ENCODE data around the gene FRAT2. TPM values are rescaled to one million over a fixed set of nuclear protein-coding genes. Genes with fewer than 3 reads are reported as not detected.

Gene FRAT2
- total and polyA plus RNA-seq, 2 of the 13 experiments (the other 11 are each of a cell fraction or from before 2014, with no cell fraction given), result 7.2 to 14.1 TPM

DNA sequence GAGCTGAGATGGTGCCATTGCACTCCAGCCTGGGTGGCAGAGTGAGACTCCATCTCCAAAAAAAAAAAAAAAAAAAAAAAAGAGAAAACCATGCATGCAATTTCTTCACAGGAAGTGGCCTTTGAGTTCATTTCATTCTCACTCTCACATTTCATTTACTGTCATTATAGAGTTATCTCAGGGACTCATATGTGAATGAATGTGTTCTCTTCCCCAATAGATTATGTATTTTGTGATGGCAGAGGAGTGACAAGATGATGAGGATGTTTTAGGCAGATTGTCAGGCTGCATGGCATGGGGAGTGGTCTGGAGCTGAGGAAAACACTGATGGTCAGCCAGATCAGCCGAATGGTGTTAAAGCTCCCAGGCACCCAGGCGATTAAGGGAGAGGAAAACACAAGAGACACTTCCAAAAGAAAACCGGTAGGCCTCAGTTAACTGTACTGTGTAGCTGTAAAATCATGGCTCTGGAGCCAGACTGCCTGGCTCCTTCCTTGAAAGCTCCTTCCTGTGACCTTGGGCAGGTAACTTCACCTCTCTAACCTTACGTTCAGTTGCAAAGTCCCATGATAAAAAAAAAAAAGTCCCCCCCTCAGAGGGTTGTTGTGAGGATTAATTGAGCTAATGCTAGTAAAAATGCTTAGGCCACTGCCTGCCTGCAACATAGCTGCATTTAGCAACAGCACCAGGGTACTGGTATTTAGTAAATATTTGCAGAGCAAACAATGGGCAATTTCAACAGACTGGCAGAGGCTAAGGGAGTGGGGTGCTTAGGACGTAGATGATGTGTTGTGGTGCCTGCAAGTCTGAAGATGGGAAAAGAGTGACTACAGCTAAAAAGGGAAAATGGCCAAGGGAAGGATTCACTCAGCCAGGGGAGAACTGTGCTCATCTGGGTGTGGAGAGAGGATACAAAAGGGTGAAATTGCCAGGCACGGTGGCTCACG, 6.9 kb downstream of the FRAT2 start (continued):
- TF ChIP-seq, protein P1, sequence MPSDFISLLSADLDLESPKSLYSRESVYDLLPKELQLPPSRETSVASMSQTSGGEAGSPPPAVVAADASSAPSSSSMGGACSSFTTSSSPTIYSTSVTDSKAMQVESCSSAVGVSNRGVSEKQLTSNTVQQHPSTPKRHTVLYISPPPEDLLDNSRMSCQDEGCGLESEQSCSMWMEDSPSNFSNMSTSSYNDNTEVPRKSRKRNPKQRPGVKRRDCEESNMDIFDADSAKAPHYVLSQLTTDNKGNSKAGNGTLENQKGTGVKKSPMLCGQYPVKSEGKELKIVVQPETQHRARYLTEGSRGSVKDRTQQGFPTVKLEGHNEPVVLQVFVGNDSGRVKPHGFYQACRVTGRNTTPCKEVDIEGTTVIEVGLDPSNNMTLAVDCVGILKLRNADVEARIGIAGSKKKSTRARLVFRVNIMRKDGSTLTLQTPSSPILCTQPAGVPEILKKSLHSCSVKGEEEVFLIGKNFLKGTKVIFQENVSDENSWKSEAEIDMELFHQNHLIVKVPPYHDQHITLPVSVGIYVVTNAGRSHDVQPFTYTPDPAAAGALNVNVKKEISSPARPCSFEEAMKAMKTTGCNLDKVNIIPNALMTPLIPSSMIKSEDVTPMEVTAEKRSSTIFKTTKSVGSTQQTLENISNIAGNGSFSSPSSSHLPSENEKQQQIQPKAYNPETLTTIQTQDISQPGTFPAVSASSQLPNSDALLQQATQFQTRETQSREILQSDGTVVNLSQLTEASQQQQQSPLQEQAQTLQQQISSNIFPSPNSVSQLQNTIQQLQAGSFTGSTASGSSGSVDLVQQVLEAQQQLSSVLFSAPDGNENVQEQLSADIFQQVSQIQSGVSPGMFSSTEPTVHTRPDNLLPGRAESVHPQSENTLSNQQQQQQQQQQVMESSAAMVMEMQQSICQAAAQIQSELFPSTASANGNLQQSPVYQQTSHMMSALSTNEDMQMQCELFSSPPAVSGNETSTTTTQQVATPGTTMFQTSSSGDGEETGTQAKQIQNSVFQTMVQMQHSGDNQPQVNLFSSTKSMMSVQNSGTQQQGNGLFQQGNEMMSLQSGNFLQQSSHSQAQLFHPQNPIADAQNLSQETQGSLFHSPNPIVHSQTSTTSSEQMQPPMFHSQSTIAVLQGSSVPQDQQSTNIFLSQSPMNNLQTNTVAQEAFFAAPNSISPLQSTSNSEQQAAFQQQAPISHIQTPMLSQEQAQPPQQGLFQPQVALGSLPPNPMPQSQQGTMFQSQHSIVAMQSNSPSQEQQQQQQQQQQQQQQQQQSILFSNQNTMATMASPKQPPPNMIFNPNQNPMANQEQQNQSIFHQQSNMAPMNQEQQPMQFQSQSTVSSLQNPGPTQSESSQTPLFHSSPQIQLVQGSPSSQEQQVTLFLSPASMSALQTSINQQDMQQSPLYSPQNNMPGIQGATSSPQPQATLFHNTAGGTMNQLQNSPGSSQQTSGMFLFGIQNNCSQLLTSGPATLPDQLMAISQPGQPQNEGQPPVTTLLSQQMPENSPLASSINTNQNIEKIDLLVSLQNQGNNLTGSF (CRISPR knock-in tag; IDR thresholded peaks at IDR 0.05), result no peak
- no peak for TF ChIP-seq HES4 (CRISPR knock-in tag; IDR thresholded peaks at IDR 0.05; ENCODE audit: borderline replicate concordance)
- peak; percentile 69; the same call in 1 of the 2 replicates for TF ChIP-seq RXRA (CRISPR knock-in tag; IDR thresholded peaks at IDR 0.05)
- TF ChIP-seq ZFY (CRISPR knock-in tag; IDR thresholded peaks at IDR 0.05), result peak; percentile 62
- TF ChIP-seq ZNF629 (CRISPR knock-in tag; conservative IDR thresholded peaks at IDR 0.05), result 0 out of 2 replicates have a peak, but pooled peaks have one; percentile 41
- no peak for TF ChIP-seq DMAP1 (CRISPR knock-in tag; IDR thresholded peaks at IDR 0.05)
- peak; percentile 86; the same call in 1 of the 2 replicates for TF ChIP-seq SIX1 (CRISPR knock-in tag; IDR thresholded peaks at IDR 0.05; ENCODE audit: borderline replicate concordance)
- TF ChIP-seq JUNB (CRISPR knock-in tag; IDR thresholded peaks at IDR 0.05; ENCODE audit: borderline replicate concordance), result no peak
- TF ChIP-seq KDM4B (CRISPR knock-in tag; IDR thresholded peaks at IDR 0.05), result peak; percentile 41; the same call in 1 of the 2 replicates
- TF ChIP-seq, protein P2, sequence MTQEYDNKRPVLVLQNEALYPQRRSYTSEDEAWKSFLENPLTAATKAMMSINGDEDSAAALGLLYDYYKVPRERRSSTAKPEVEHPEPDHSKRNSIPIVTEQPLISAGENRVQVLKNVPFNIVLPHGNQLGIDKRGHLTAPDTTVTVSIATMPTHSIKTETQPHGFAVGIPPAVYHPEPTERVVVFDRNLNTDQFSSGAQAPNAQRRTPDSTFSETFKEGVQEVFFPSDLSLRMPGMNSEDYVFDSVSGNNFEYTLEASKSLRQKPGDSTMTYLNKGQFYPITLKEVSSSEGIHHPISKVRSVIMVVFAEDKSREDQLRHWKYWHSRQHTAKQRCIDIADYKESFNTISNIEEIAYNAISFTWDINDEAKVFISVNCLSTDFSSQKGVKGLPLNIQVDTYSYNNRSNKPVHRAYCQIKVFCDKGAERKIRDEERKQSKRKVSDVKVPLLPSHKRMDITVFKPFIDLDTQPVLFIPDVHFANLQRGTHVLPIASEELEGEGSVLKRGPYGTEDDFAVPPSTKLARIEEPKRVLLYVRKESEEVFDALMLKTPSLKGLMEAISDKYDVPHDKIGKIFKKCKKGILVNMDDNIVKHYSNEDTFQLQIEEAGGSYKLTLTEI (CRISPR knock-in tag; conservative IDR thresholded peaks at IDR 0.05), result no peak
- TF ChIP-seq, protein P3, sequence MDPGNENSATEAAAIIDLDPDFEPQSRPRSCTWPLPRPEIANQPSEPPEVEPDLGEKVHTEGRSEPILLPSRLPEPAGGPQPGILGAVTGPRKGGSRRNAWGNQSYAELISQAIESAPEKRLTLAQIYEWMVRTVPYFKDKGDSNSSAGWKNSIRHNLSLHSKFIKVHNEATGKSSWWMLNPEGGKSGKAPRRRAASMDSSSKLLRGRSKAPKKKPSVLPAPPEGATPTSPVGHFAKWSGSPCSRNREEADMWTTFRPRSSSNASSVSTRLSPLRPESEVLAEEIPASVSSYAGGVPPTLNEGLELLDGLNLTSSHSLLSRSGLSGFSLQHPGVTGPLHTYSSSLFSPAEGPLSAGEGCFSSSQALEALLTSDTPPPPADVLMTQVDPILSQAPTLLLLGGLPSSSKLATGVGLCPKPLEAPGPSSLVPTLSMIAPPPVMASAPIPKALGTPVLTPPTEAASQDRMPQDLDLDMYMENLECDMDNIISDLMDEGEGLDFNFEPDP (CRISPR knock-in tag; conservative IDR thresholded peaks at IDR 0.05), result no peak
- TF ChIP-seq ZKSCAN1 (IDR thresholded peaks at IDR 0.05; ENCODE audit: low read length), result no peak
- TF ChIP-seq, protein P4, sequence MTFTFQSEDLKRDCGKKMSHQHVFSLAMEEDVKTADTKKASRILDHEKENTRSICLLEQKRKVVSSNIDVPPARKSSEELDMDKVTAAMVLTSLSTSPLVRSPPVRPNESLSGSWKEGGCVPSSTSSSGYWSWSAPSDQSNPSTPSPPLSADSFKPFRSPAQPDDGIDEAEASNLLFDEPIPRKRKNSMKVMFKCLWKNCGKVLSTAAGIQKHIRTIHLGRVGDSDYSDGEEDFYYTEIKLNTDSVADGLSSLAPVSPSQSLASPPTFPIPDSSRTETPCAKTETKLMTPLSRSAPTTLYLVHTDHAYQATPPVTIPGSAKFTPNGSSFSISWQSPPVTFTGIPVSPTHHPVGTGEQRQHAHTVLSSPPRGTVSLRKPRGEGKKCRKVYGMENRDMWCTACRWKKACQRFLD (CRISPR knock-in tag; IDR thresholded peaks at IDR 0.05; ENCODE audit: borderline replicate concordance), result no peak
- TF ChIP-seq ZNF256 (CRISPR knock-in tag; conservative IDR thresholded peaks at IDR 0.05), result no peak
- TF ChIP-seq, protein P5, sequence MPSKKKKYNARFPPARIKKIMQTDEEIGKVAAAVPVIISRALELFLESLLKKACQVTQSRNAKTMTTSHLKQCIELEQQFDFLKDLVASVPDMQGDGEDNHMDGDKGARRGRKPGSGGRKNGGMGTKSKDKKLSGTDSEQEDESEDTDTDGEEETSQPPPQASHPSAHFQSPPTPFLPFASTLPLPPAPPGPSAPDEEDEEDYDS (CRISPR knock-in tag; IDR thresholded peaks at IDR 0.05), result peak; percentile 35; the same call in 1 of the 2 replicates
- no peak for TF ChIP-seq ZNF24 (IDR thresholded peaks at IDR 0.05)
- TF ChIP-seq CCAR2 (optimal IDR thresholded peaks at IDR 0.05; ENCODE audit: low read depth, low read length), result no peak
- TF ChIP-seq RARG (CRISPR knock-in tag; IDR thresholded peaks at IDR 0.05; ENCODE audit: low read depth), result 0 out of 2 replicates have a peak, but pooled peaks have one; percentile 26
